Fibroblast of upper back skin (primary cell): ENCODE measurements around the gene TDRD9.
"Not testable (repeated sequence)": the region's sequence is repeated elsewhere in the genome, so short reads cannot be mapped to it uniquely, and the experiment has no call there.

Experiments
- DNase-seq: peaks from one replicate; pipeline ENCODE4 v3.0.0-alpha.2; 2013

The TDRD9 gene

GRCh38 chr14:103928011-103928890, at the start of gene TDRD9:
Gene TDRD9, plus strand, starts transcription at chr14:103928456. Its CDS starts 54 bp downstream, at chr14:103928510.
- DNase-seq: no peak

- DNase-seq: no peak
Observed at GRCh38 chr14:103879118-103879569, 49.1 kb upstream of the TDRD9 start.

DNA sequence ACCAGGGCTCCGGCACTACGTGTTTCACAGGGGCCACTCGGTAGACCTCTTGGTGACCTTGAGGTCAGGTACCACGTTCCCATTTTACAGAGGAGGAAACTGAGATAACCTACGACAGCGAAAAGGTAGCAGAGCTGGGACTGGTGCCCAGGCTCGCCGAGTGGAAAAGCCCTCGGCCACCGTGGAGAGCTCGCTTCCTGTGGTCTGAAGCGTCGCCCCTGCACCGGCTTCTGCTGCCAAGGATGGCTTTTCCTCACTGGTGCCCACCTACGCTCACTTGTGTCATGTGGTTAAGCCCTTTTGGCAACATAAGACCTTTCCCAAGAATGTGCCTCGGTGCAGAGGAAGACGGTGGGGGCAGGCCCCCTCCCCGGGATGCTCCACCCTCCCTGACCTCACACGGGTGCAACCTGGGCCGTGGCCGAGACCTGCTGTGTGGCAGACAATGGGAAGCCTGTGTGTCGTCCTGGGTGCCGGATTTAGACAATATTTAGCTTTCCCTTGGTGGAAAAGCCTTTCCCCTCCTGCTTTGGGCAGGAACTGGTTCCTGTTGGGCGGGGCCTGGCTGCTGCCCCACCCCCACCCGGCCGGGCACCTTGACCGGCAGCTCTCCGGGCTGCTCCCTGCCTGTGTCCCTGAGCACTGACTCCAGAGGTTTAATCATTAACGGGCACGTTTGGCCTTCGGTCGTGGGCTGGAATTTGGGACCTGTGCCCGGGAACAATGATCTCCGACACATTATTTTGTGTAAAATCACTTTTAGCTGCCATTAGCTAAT, 48.5 kb upstream of the TDRD9 start:
- DNase-seq: peak; percentile 10

DNA sequence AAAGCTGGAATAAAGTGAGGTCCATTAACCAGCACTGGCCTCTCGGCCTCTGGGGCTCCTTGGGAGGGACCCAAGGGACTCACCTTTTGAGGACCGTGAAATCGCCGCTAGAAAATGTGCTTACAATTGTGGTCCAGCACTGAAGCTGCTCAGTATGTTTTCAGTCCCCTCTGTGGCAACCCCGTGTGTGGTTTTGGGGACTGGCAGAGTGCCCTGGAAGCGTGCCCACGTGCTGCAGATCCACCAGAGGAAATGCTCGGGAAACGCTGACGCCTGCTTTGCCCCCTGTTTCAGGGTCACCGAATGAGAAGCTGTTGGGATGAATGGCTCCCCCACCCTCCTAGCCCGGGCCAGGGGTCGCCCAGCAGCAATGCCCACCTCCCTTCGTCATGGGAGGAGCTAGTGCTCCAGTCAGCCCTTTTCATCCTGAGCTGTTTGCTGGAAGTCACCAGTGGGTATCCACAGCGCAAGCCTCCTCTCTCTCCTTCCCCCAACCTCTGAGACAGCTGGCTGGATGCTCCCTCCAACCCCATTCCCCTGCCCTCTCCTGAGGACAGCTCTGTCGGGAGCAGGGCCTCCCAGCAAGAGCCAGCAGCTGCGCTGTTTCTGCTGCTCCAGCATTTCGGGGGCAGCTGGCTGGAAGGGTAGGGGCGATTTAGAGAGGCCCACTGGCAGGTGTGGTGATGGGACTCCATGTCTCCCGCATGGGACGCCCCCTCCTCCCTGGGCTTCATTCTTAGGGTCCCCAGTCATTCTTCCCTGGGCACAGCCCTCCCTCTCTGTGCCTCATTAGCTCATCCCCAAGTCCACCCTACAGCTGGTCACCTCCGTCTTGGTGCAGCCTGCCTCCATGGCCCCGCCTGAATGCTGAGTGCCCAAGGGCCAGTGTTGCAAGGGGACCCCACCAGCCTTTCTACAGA, 47.6 kb upstream of the TDRD9 start:
- DNase-seq: peak; percentile 64

GRCh38 chr14:103881268-103882201, 46.7 kb upstream of the TDRD9 start:
- no peak for DNase-seq

- no peak for DNase-seq
Observed at GRCh38 chr14:103882503-103883262, 45.6 kb upstream of the TDRD9 start.

GRCh38 chr14:103883263-103883523, 45.1 kb upstream of the TDRD9 start:
- no peak for DNase-seq

- DNase-seq: no peak
Observed at GRCh38 chr14:103884854-103885253, 43.4 kb upstream of the TDRD9 start.

DNA sequence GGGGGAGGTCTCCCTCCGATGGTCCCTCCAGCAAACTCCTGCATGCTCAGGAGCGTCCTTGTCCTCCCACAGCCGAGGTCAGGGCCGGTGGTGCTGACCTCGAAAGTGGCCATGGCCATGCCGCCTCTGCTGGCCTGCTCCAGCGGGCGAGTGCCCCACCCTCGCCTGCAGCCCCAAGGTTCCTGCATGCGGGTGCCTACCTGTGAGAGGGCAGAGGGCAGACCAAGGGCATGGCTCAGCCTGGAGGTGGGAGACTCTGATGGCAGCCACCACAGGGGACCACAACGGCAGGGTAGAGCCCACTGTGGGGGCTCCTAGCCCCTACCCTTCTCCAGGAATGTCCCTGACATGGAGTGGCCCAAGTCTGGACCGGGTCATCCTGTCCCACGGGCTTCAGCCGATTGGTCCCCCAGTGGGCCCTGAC, 42.7 kb upstream of the TDRD9 start:
- DNase-seq: no peak

- DNase-seq: peak; percentile 17
Observed at GRCh38 chr14:103886304-103887169, 41.7 kb upstream of the TDRD9 start.

GRCh38 chr14:103887170-103887501, 41.1 kb upstream of the TDRD9 start:
- no peak for DNase-seq

- no peak for DNase-seq
Observed at GRCh38 chr14:103887557-103888115, 40.6 kb upstream of the TDRD9 start.

DNA sequence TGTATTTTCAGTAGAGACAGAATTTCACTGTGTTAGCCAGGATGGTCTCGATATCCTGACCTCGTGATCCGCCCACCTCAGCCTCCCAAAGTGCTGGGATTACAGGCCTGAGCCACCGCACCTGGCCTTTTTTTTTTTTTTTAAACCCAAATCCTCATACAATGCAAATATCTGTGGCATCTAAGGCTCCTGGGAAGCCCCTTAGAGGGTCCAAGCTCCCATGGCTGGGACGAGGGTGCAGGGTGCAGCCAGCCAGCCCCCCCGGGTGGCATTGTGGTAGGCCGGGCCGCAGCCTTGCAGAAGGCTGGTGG, 39.3 kb upstream of the TDRD9 start:
- DNase-seq: not testable (repeated sequence)

DNA sequence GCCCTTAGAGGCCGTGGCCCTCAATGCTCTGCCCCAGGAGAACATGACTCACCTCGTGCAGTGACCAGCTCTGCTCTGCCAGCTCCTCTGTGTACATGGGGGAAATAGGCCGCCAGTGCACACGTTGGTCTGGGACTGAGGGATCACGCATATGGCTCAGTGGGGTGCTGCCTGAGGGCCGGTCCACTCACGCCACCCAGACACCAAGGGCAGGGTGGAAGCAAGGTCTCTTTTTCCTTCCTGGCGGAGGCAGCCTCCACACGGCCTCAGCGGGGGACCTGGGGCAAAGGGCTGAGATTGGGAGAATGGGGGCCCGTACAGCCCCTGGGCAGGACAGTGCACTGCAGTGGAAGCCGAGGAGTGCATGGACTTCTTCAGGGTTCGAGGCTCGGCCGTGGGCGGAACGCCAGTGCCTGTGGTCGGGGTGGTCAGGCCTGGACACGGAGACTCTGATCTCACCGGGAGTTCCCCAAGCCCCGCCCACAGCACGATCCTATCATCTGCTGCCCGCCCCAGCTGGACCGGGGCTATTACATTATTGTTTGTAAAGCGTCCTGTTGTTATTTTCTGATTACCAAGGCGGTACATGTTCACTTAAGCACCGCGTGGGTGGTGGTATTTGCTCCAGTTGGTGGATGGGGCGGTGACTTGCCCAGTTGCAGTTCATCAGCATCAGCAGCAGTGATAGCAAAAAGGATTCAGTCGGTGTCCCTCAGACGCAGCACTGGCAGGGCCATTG, 38.8 kb upstream of the TDRD9 start:
- DNase-seq: no peak

DNA sequence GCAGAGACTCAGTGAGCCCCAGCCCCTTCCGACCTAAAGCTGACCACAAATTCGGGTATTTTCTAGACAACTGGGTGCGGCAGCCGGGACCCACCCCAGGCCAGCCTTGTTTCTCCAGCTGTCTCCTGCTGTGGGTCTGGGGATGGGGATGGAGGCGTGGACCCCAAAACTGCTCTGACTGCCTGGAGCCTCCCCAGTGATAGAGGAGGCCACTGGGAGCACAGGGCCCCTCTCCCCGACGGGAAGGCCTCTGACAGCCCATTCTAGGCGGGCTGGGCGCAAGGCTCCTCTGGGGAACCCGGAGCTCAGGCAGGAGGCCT, 38.2 kb upstream of the TDRD9 start:
- no peak for DNase-seq

- DNase-seq: no peak
Observed at GRCh38 chr14:103890821-103891666, 37.2 kb upstream of the TDRD9 start.

DNA sequence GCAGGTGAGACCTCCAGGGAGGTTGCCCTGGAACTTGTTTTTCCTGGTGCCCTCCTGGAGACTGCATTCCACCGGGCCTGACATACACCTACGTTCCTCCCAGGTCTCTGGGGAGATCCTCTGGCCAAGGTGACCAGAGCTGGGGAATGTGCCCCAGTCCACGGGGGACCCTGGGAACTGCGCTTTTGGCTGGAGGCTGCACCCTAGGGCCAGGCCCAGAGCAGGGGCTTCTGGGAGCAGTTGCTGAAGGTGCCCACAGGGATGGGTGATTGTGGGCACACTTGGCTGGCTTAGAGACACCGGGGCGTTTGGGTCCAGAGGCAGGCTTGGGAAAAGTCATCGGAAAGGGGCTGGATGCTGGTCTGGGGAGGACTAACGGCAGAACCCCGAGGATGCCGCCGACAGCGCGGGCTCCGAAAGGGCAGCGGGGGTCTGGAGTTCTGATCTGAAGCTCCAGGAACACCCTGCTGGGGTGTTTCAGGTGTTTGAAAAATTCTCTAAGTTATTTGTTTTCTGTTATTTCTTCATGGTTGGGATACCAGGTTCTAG, 36.5 kb upstream of the TDRD9 start:
- DNase-seq: no peak

DNA sequence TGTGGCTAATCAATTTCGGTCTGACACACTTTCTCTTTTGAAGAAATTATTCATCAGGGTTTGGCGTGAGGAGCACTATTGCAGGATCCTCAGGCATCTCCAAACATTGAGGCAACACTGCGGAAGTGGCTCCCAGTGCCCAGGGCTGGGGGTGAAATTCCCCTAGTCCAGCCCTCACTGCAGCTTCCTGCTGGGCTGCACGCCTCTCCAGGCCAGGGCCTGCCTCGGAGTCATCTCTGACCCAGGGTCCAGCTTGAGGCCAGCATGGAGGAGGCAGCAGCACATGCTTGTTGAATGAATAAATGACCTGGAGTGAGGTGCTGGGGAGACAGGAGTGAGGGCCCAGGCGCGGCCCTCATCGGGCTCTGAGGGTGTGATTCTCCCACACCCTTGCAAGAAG, 36.0 kb upstream of the TDRD9 start:
- no peak for DNase-seq
